CD4-positive, alpha-beta T cell treated with Interleukin-1 beta for 1 hour (primary cell): ENCODE results near the gene OTOP3.
"Not testable (repeated sequence)": the region's sequence is repeated elsewhere in the genome, so short reads cannot be mapped to it uniquely, and the experiment has no call there.

ENCODE experiments used
- DNase-seq, 2 donors: peaks; one replicate each; pipeline ENCODE4 v3.0.0-alpha.2; 2020 to 2022

Gene OTOP3

GRCh38 chr17:74935585-74936469, at the start of gene OTOP3:
TSS of gene OTOP3 (plus strand) at chr17:74935898. CDS start at chr17:74935922, 24 bp downstream.
- DNase-seq = no peak

- DNase-seq = no peak
Measured at GRCh38 chr17:74888469-74888868, 47.2 kb upstream of the OTOP3 start.

DNA sequence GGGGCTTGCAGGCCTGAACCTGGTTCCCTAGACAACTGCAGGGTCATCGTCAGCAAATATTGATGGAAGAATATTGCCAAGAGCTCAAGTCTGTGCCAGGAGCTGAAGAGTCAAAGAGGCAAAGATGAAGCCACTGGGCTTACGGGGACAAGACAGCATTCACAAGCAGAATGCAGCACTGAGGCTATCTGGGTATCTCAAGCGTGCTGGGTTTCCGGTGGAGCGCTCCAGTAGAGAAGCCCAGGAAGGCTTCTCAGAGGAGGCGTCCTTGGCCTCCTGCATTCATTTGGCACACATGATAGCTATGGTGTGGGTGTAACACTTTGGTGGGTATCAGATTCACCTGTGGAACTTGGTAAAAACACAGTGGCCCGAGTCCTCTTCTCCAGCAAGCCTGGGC, 45.1 kb upstream of the OTOP3 start:
- no peak for DNase-seq

GRCh38 chr17:74892013-74892841, 43.5 kb upstream of the OTOP3 start:
- DNase-seq = no peak

DNA sequence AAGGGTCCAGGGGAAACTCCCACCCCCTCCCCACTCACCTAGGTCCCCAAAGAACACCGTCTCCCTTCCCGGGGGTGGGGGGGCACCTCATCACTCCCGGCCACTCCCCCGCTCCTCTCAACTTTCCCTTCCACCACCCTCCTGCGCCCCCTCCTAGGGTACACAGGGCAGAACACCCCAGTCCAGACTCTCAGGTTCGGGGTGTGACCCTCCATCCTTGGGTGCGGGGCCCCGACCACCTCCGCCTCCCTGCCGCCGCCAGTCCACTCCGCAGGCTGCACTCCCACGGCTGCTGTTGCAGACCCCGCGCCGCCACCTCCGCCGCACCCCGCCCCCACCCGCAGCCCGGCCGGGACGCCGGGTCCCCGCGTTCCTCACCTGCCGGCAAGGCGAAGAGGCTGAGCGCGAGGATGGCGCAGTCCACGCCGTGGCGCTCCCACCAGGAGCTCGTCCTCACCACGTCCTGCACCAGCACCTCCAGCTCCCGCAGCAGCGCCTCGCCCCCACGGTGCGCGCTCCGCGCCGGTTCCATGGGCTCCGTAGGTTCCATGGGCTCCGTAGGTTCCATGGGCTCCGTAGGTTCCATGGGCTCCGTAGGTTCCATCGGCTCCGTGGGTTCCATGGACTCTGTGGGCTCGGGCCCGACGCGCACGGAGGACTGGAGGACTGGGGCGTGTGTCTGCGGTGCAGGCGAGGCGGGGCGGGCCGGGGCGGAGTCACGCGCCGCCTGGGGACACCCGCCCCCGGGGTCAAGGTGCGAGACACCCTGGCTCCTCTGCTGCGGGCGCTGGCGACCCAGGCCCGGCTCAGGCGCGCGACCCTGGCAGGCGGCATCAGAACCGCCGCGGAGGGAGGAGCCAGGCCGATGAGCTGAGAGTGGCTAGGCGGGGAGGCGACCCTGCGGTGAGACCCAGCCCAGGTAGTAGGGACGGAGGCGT, 42.5 kb upstream of the OTOP3 start, which contains the start of gene FADS6:
Gene FADS6 (minus strand): TSS at position 660 of the 938 bp plus-strand sequence. CDS start 38 bp downstream, at position 622.
- no peak for DNase-seq

GRCh38 chr17:74893936-74894671, 41.6 kb upstream of the OTOP3 start:
- DNase-seq = no peak

DNA sequence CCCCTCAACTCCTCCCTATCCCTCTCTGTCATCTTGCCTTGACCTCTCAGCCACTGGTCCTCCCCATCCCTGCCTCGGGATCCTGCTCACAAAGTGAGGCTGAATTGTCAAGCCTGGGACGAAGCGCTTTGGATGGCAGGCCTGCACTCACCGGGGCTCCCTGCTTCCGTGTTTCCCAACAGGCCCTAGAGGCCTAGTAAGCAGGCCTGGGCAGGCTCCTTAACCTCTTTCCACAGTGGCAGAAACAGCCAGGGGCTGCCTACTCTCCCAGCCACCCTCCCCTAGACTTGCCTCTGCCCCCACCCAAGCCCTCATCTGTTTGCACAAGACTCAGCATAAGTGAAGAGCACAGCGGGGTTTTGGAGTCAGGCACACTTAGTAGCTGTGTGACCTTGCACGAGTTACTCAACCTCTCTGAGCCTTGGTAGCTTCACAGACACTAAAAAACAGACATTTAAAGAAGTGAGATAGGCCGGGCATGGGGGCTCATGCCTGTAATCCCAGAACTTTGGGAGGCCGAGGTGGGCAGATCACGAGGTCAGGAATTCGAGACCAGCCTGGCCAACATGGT, 37.2 kb upstream of the OTOP3 start:
- no peak for DNase-seq

DNA sequence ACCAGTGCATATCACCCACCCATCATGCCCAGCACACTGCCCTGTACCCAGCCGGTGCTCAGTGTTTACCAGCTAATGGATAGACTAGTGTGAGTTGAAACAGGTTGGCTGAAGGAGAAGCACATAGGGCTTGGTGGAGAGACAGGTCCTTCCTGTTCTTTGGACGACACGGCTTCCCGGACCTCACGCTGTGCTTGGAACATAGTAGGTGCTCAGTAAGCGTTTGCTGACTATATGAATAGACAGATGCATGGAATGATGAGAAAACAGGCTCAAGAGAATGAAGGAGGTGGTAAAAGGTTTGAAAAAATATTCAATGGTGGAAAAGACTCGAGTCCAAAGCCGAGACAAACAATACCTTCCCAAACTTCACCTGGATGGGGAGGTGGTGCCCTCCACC, 35.5 kb upstream of the OTOP3 start:
- DNase-seq = no peak

GRCh38 chr17:74901353-74902135, 34.2 kb upstream of the OTOP3 start:
- DNase-seq = no peak

- DNase-seq = no peak
Measured at GRCh38 chr17:74903034-74903433, 32.7 kb upstream of the OTOP3 start.

- DNase-seq = no peak
Measured at GRCh38 chr17:74903671-74904070, 32.0 kb upstream of the OTOP3 start.

DNA sequence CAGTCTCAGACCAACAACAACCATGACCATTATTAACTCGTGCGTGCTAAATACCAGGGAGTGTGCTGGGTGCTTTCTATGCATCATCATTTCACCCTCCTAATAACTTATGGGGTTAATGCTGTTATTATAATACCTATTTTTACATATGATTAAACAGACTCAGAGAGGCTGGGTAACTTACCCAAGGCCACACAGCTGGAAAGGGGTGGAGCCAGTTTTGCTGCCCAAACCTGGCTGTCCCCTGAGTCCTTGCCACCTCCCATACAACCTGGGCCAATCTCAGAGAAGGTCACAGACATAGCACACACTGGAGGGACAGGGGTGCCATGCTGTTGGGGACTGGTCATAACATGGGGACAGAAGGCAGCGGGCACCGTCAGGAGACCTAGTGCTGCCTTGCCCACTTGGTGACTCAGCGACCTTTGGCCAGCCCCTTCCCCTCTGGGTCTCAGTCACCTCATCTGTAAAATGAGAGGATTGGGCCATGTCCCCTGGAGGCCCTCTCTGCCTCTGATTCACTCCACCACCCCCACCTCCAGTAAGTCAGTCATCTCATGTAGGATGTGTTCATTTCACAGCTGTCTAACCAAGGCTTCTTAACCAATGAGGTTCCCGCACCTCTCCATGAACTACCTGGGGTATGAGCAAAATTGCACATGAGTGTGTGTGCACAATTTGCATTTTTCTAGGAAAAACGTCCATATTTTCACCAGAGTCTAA, 30.9 kb upstream of the OTOP3 start:
- no peak for DNase-seq

- DNase-seq = not testable (repeated sequence)
Measured at GRCh38 chr17:74906214-74906793, 29.4 kb upstream of the OTOP3 start.

DNA sequence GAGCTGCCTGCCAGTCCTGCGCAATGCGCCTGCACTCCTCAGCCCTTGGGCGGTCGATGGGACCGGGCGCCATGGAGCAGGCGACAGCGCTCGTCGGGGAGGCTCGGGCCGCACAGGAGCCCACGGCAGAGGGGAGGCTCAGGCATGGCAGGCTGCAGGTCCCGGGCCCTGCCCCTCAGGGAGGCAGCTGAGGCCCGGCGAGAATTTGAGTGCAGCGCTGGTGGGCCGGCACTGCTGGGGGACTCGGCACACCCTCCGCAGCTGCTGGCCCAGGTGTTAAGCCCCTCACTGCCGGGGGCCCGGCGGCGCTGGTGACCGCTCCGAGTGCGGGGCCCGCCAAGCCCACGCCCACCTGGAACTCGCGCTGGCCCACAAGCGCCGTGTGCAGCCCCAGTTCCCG, 28.7 kb upstream of the OTOP3 start:
- no peak for DNase-seq

DNA sequence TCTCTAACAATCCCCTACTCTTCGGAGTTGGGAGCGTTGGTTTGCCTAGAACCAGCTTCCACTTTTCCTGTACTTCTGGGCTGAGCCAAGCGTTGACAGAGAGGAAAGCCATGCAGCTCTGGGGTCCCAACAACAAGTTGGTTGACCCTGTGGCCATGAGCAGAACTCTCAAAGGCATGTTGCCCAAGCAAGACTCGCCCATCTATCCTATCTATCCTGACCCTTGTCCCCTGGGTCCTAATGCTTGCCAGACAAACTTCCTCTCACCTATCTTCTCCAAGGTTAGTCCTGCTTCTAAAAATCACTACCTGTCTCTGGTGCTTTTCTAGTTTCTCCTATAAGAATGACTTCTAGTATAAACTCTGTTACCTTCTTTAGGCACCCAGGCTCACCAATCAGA, 26.6 kb upstream of the OTOP3 start:
- DNase-seq = not testable (repeated sequence)

GRCh38 chr17:74911423-74911822, 24.3 kb upstream of the OTOP3 start:
- not testable (repeated sequence) for DNase-seq

- no peak for DNase-seq
Measured at GRCh38 chr17:74916136-74916850, 19.4 kb upstream of the OTOP3 start.

- no peak for DNase-seq
Measured at GRCh38 chr17:74916851-74917199, 18.9 kb upstream of the OTOP3 start.

DNA sequence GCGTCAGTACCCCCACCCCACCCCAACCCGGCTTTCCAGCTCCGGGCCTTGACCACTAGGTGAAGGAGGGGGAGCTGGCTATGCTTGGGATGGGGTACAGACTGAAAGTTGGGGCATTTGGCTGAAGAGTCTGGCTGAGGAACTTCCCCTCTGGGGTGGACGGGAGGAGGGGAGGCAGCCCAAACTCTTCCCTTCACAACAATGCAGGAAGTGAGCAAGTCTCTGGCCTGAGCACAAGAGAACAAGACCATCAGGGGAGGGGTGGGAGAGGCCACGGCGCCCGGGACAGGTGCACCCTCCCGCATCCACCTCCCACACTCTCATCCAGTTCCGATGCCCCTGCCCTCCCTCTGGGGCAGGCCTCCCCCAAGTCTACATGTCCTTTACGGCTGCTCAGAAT, 18.3 kb upstream of the OTOP3 start:
- DNase-seq = peak in 1 of 2 donors; percentile 18
